AML-193 (cell line): ENCODE measurements around the gene BCR.

Experiments
- DNase-seq, 2 experiments: peaks; one replicate each; lab custom pipeline; 2025; lab: John Stamatoyannopoulos, UW

The BCR gene

GRCh38 chr22:23245045-23245798 lies 64.9 kb downstream of the BCR start:
- no peak for DNase-seq

- DNase-seq: no peak
Measured at GRCh38 chr22:23245799-23246136, 65.5 kb downstream of the BCR start.

GRCh38 chr22:23246982-23247766 lies 66.9 kb downstream of the BCR start:
- DNase-seq: no peak

GRCh38 chr22:23248583-23248982 lies 68.3 kb downstream of the BCR start:
- no peak for DNase-seq

GRCh38 chr22:23250056-23250784 lies 69.9 kb downstream of the BCR start:
- no peak for DNase-seq

GRCh38 chr22:23250785-23251363 lies 70.6 kb downstream of the BCR start:
- no peak for DNase-seq

GRCh38 chr22:23251445-23252093 lies 71.3 kb downstream of the BCR start:
- no peak for DNase-seq

GRCh38 chr22:23253475-23254055 lies 73.3 kb downstream of the BCR start:
- no peak for DNase-seq

GRCh38 chr22:23255506-23256170 lies 75.3 kb downstream of the BCR start:
- DNase-seq: no peak

GRCh38 chr22:23256171-23256932 lies 76.0 kb downstream of the BCR start:
- DNase-seq: no peak

GRCh38 chr22:23256986-23257888 lies 76.9 kb downstream of the BCR start:
- DNase-seq: no peak

- no peak for DNase-seq
Measured at GRCh38 chr22:23257889-23258825, 77.8 kb downstream of the BCR start.

- DNase-seq: no peak
Measured at GRCh38 chr22:23258826-23259170, 78.5 kb downstream of the BCR start.

- DNase-seq: no peak
Measured at GRCh38 chr22:23259916-23260644, 79.8 kb downstream of the BCR start.

GRCh38 chr22:23260645-23261581 lies 80.6 kb downstream of the BCR start:
- DNase-seq: no peak

GRCh38 chr22:23261900-23262450 lies 81.7 kb downstream of the BCR start:
- DNase-seq: no peak
